GM21423 (cell line): ENCODE data around the gene TNFAIP6.

ENCODE experiments used
- ATAC-seq: cut with Tn5 transposase; IDR thresholded peaks from one replicate; pipeline ENCODE4 v1.9.1; 2021; ENCODE audit warnings: mild to moderate bottlenecking, moderate library complexity; ENCODE audit not compliant: unreplicated experiment

TNFAIP6 gene

DNA sequence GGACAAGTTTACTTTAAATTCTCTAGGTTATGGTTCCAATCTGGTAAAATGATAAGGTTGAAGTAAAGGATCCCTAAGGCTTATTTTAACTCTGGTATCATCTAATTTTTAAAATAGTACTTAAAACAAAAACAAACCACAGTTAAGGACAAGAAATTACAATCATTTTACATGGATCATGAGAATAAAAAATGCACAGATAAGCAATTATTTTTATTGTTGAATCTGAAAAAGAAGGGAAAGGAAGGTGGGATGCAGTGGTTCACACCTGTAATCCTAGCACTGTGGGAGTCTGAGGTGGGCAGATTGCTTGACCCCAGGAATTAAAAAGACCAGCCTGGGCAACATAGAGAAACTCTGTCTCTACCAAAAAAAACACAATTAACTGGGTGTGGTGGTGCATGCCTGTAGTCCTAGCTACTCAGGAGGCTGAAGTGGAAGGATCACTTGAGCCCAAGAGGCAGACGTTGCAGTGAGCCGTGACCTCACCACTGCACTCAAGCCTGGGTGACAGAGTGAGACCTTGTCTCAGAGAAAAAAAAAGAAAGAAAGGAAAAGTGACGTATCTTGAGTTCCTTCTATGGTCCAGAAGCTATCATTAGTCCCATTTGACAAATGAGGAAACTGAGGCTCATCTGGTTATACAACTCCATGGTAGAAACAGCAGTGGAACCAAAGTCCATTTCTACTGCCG is 2.5 kb downstream of the TNFAIP6 start:
- no peak for ATAC-seq

DNA sequence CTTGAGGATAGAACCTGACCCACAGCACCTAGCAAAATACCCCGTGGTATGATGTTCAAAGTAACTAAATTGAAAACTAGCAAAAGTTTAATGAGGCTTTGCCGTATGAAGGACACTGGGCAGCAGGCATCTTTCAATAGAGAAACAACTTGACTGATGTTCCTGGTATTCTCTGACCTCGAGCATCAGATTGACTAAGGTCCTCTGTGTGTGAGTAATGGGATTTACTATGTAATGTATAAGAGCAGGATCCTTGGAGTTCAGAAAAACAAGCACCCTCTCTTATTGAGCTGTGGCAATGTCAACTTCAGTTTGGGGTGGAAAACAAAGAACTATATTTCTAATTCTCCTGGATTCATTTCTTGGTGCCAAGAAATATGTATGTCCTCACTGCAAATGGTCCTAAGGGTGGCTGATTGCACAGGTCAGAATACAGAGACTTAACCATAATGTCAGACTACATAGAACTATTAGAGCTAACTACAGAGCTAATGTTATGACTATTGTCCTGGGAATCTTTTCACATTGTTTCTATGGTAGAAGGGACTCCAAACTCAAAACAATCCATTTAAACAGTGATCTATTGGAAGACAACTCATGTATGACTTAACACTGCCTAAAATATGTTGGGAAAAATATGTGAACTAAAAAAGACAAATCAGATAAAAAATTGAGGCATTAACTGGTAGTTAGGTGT is 4.4 kb downstream of the TNFAIP6 start:
- no peak for ATAC-seq

DNA sequence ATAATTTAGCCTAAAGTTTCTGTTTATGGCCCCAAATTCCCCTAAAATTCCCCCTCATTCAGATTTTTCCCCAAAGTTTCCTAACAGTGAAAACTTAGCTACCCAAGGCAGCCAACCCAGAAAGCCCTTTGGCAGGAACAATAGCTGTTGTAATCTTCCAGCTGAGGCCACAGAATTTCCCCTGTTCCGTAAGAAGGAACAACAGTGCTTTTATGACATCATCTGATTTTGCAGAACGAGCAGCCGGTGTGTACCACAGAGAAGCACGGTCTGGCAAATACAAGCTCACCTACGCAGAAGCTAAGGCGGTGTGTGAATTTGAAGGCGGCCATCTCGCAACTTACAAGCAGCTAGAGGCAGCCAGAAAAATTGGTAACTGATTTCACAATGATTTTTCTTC is 6.3 kb downstream of the TNFAIP6 start:
- no peak for ATAC-seq

DNA sequence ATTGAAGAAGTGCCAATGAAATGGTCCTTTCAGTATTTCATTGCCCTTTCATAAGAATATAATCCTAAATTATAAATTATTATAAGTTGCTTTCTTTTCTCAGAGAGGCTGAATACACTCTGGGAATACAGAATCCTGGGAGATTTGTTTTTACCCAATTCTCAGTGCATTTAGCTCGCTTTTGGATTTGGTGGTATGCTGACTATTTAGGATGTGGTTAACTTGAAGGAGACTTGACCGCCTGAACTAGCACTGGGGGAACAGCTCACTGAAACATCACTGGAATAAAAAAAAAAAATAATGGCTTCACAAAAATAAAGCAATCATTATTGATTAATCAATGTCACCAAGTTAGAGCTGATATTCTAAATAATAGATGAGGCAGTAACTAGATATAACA is 10.2 kb downstream of the TNFAIP6 start:
- ATAC-seq: no peak

DNA sequence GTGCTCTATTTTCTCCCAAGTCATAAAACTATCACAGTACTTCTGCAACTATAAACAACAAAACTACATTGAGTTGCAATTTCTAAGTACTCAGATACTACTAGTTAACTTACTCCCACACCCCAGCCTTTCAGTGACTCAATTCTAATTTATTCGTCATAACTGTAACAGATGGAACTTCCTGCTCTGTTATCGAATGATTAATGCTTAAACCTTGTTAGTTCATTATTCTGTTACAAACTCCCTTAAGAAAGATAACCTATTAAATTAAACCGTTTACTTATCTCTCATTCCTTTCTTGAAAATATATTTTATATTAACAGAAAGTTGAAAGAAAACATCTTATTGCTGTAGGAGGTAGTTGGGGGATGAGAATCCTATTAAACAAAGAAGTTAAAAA is 17.0 kb downstream of the TNFAIP6 start:
- peak; percentile 97 for ATAC-seq

DNA sequence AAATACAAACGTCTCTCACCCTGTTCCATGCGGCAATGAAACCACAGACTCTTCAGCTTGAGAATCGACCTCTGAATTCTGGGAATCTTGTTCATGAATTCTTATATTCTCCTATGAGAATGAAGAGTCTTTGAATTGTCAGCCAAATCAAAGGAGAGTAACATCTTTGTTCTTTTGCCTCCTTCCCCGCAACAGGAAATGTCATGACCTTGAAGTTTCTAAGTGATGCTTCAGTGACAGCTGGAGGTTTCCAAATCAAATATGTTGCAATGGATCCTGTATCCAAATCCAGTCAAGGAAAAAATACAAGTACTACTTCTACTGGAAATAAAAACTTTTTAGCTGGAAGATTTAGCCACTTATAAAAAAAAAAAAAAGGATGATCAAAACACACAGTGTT is 21.8 kb downstream of the TNFAIP6 start:
- no peak for ATAC-seq

DNA sequence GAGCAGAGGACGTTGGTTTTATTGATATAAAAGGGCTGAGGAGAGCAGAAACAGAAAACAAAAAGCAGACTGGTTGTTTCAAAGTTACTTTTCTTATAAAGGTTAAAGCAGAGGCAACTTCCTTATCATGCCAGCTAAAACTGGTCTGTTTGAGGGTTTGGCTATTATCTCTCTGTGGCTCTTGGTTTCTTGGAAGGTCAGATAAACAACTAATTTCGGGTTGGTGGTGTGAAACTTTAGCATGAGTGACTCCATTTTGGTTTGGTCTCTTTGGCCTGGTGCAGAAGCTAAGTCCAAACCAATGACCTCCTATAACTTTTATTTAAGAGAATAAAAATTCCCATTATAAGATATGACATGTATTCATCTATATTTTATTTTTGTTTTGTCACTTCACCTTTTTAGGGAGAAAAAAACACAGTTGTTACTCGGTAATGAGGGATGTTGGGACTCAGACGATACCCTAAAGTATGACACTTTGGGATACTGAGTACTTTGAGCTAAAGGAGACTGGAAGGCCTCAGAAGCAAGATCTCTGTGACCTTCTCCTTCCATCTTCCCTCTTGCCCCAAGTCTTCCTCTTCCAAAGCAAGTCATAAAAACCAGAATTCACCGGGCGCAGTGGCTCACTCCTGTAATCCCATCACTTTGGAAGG is 23.3 kb downstream of the TNFAIP6 start:
- no peak for ATAC-seq

DNA sequence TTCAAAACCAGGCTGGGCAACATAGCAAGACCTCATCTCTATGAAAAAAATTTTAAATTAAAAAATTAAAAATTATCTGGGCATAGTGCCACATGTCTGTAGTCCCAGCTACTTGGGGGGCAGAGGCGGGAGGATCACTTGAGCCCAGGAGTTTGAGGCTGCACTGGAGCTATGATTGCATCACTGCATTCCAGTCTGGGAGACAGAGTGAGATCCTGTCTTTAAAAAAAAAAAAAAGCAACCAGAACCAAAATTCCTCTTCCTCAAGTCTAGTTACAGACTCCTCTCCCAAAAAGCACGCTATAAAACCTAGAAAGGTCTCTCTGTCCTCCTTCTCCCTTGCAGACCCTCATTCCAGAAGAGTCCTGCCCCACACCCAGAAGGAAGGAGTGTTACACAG is 23.9 kb downstream of the TNFAIP6 start:
- ATAC-seq: no peak

DNA sequence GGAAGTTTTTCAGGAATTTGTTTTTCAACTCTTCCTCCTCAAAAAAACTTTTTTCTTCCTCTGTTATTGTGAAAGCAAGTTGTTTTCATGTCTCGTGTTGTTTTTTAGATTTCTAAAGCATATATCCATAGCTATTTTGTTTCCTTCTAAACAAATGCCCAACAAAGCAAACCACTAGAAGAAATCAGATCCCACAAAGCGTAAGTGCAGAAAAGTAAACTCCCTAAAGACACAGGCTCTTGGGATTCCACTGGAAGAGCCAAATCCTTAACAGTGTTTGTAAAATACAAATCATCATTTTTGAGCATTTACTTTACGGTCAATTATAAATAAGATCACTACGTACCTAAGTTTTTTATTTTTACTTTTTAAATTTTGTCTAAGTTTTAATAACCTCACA is 30.6 kb downstream of the TNFAIP6 start:
- no peak for ATAC-seq

DNA sequence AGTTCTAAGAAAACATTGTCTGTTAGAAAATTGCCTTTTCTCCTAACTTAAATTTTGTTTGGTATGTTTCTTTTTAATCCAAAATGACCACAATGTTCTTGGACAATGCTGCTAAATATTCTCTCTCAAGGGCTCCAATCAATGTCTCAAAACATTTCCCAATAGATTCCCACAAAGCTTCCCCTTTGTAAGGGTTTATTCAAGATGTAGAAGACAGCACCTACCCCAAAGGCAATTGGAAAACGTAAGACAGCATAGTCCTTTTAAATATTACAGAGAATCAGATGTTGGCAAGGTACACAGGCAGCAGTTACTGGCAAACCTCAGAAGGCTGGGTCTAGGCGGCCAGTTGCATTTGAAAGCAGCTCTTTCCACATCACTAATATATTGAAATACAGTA is 34.0 kb downstream of the TNFAIP6 start:
- ATAC-seq: no peak

DNA sequence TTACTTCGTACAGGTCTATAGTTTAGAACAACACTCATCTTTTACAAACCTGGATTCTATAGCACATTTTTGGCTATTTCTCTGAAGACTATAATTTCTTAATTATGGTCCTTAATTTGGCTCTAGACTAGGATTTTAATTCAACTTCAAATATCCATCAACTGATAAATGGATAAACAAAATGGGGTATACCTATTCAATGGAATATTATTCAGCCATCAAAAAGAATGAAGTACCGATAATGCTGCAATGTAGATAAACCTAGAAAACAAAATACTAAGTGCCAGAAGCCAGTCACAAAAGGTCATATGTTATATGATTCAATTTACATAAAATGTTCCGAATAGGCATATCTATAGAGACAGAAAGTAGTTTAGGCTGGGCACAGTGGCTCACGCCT is 37.1 kb downstream of the TNFAIP6 start:
- no peak for ATAC-seq

DNA sequence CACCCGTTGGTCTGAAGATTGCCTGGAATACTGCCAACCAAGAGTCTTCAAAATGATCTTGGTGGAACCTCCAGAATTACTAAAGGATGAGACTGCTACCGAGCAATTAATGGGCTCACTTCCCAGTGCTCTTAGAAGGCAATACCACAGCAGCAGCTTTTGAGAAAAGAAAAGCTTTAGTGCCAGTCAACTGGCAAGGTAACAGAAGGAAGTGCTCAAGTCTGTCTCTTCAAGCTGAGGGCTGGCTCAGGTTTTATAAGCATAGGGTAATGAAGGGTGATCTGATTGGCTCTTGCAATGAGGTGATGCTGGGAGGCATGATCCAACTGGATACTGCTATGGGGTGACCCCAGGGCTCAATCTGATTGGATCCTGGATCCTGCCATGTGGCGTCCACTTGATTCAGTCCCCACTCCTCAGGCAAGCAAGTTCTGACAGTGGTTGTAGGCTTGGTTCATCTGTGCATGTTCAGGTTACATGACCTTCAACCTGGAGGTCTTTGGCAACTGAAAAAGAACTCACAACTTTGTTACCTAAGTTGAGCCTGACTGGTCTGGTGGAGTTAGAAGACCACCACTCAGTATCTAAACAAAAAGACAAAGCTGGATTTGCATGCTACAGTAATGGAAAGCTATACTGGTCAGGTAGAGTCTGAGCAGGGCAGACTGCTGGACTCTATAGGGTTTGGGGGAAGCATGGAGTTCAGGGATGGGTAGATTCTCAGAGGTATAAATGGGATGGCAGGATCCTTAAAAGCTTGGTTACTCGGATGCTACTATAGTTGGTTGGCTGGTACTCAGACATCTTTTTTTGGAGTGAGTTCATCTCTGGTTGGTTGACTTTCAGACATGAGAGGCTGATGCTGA is 38.4 kb downstream of the TNFAIP6 start:
- no peak for ATAC-seq

DNA sequence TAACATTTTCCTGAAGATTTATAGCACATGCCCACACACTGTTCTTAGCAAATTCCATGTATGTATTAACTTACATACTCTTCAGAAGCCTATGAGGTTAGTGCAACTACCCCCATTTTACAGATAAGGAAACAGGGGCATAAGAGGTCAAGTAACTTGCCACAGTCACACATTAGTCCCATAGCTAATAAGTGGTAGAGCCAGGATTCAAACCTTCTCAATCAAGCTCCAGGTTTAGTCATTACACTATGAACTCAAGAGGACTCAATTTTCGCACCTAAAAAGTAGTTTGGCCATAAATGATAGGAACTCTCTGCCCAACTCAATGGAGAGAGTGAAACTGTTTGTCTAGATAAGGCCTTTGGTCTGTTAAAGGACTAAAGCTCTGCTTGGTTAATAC is 42.6 kb downstream of the TNFAIP6 start:
- no peak for ATAC-seq

DNA sequence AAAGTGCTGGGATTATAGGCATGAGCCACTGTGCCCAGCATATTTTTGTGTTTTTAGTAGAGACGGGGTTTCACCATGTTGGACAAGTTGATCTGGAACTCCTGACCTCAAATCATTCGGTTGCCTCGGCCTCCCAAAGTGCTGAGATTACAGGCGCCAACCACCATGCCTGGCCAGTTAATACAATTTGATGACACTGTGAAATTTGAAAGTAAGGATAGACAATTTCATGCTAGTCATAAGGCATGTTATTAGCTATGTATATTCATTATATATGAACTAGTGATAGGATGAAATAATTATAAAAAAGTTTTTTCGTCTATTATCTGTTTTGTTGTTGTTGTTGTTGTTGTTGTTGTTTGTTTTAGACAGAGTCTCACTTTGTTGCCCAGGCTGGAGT is 43.8 kb downstream of the TNFAIP6 start:
- ATAC-seq: no peak

DNA sequence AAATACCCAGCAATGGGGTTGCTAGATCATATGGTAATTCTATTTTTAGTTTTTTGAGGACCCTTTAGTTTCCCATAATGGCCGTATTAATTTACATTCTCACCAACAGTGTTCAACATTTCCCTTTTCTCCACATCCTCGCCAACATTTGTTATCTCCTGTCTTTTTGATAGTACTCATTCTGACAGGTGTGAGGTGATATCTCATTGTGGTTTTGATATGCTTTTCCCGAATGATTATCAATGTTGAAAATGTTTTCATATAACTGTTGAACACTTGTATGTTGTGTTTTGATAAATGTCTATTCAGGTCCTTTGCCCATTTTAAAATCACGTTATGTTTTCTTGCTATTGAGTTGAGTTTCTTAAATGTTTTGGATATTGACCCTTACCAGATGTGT is 46.5 kb downstream of the TNFAIP6 start:
- ATAC-seq: no peak

DNA sequence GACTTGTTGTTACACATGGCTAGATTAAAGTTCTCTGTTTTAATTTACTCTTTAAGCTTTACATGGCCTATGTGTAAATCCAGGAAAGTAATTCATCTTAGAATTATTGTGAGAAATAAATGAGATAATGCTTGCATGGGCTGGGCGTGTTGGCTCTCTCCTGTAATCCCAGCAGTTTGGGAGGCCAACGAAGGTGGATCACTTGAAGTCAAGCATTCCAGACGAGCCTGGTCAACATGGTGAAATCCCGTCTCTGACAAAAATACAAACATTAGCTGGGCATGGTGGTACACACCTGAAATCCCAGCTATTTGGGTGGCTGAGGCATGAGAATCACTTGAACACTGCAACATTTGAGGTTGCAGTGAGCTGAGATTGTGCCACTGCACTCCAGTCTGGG is 48.0 kb downstream of the TNFAIP6 start:
- no peak for ATAC-seq

DNA sequence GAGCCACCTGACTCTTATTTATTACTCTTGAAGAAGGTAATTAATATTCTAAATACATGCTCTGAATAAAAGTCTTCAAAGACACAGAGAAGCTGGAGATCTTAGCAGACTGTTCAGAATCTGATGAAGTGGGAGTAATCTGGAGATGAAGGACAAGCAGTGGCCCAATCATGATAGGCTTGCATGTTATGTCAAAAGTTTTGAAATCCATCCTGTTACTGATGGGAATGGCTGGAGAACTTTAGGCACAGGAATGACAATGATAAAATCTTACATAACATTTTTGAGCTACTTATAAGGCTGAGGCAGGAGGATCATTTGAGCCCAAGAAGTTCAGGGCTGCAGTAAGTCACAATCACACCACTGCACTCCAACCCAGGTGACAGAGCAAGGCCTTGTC is 49.9 kb downstream of the TNFAIP6 start:
- no peak for ATAC-seq

DNA sequence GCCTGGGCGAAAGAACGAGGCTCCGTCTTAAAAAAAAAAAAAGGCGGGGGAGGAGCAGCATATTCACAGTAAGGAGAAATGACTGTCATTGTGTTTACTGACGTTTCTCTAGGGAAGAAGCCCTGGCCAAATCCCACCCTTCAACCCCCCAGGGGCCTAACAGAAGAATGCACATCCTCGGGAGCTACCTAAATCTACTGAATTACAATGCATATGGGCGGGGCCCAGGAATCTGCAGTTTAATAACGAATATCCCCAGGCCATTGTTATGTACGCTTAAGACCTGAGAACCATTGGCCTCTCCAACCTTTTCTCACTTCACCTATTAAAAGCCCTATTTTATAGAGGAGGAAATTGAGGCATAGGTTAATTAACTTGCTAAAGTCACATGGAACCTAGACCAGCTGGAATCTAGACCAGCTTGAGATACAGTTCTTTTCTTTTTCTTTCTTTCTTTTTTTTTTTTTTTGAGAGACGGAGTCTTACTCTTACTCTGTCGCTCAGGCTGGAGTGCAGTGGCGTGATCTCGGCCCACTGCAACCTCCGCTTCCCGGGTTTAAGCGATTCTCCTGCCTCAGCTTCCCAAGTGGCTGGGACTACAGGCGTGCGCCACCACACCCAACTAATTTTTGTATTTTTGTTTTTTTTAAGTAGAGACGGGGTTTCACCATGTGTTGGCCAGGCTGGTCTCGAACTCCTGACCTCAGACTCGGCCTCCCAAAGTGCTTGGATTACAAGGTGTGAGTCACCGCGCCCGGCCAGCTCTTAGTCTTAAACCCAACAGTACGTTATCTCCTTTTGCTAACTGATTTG is 51.6 kb downstream of the TNFAIP6 start:
- ATAC-seq: no peak

DNA sequence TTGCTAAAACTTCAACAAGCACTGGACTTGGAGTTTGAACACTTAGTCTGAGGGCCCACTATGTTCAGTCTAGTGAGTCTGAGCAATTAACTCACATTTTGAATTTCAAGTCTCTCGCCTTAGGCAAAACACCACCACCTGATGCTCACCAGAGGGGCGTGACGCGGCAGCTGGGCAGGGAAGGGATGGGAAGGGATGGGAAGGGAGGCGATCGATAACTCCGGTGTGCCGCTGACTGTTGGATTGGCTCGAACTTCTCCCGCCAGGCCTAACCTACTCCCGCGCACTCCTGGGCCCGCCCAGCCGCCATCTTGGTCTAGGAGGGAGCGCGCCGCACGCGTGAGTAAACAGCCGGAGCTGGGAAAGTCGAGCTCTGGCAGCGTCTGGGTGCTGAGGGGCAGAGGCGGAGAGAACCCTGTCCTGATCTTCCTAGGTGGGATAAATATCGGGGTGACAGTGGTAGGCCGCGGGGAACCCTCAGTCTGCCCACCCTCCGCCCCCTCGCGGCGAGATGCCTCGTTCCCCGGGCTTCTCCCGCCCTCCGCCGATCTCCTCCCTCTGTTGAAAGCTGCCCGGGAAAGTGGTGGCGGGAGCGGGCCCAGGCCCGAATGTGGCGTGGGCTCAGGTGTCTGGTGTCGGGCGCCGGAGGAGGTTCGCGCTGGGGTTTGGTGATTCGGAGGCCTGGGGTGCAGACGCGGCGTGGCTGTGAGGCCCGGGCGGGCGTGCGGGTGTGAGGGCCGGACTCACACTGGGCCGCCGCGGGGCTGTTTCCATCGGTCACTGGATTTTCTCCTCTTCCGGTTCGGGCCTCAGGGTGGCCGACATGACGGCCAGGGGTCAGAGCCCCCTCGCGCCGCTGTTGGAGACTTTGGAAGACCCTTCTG is 52.5 kb downstream of the TNFAIP6 start, which contains the start of gene RIF1:
Gene RIF1, plus strand, starts transcription at position 302 of the 884 bp plus-strand sequence. Its CDS starts 522 bp downstream, at position 824.
- peak; percentile 93 for ATAC-seq
